Testis (tissue), 3 donors: ENCODE measurements around the gene FOXE1. TPM values are rescaled to one million over a fixed set of nuclear protein-coding genes. Genes with fewer than 3 reads are reported as not detected.

ENCODE experiments used
- DNase-seq: peaks from one replicate; pipeline ENCODE4 v3.0.0-alpha.2; 2019
- H3K27ac ChIP-seq, 2 donors: fragments of 200-600 bp; sonication (generic); one replicate each; pipeline ENCODE4 v1.5.1; 2019
- H3K27me3 ChIP-seq: fragments of 200-600 bp; sonication (generic); one replicate; pipeline ENCODE4 v1.5.1; 2019
- H3K36me3 ChIP-seq: fragments of 200-600 bp; sonication (generic); one replicate; pipeline ENCODE4 v1.5.1; 2017; ENCODE audit warnings: low read depth; ENCODE audit errors: missing control alignments
- H3K4me1 ChIP-seq: fragments of 200-600 bp; sonication (generic); one replicate; pipeline ENCODE4 v1.5.1; 2019
- H3K4me3 ChIP-seq, 2 donors: fragments of 200-600 bp; sonication (generic); one replicate each; pipeline ENCODE4 v1.5.1; 2017 to 2019
- H3K9me3 ChIP-seq: fragments of 200-600 bp; sonication (generic); one replicate; pipeline ENCODE4 v1.5.1; 2017
- CTCF ChIP-seq, 3 experiments: fragments of 450-650 bp in 2 of 3; fragments of 200-600 bp in 1 of 3; sonication (generic) in 1 of 3; IDR thresholded peaks; one replicate each; pipeline ENCODE4 v1.5.1; 2016 to 2019; ENCODE audit warnings: antibody characterized with exemption in 3 of 3, mild to moderate bottlenecking in 2 of 3, moderate library complexity in 1 of 3
- POLR2A ChIP-seq: fragments of 450-650 bp; IDR thresholded peaks from one replicate; pipeline ENCODE4 v1.6.1; 2017; ENCODE audit warnings: antibody characterized with exemption, mild to moderate bottlenecking, moderate library complexity
- WGBS, 2 donors: methylation state at CpG; one replicate each; pipeline ENCODE4 v1.1.5; 2018; 5-methylcytosine and 5-hydroxymethylcytosine counted together
- intact Hi-C: fragments of 100-400 bp; cut with DNase I; formaldehyde crosslinking; loops from one replicate; pipeline ENCODE4 v1.15.1; 2023; ENCODE audit warnings: low total_unique reads
- polyA plus RNA-seq: library from polyadenylated mRNA; stranded (reverse); fragments of 350-450 nt; fragmentation: Illumina TruSeq; extraction: RNeasy Lipid Tissue Mini Kit (QIAGEN cat#74804); gene quantifications from one replicate; pipeline ENCODE4 v1.2.3, GENCODE V29; 2014; ENCODE audit warnings: low read depth, low replicate concordance; ENCODE audit not compliant: insufficient read depth
- total RNA-seq, 2 donors: library from RNA; depleted of rRNA; stranded (reverse); fragments of >200 nt; gene quantifications; one replicate each; pipeline ENCODE4 v1.2.3, GENCODE V29; 2016

Gene FOXE1
- total and polyA plus RNA-seq, 3 donors from 2014 or later: 0.62 to 1.9 (median 1.1) TPM

DNA sequence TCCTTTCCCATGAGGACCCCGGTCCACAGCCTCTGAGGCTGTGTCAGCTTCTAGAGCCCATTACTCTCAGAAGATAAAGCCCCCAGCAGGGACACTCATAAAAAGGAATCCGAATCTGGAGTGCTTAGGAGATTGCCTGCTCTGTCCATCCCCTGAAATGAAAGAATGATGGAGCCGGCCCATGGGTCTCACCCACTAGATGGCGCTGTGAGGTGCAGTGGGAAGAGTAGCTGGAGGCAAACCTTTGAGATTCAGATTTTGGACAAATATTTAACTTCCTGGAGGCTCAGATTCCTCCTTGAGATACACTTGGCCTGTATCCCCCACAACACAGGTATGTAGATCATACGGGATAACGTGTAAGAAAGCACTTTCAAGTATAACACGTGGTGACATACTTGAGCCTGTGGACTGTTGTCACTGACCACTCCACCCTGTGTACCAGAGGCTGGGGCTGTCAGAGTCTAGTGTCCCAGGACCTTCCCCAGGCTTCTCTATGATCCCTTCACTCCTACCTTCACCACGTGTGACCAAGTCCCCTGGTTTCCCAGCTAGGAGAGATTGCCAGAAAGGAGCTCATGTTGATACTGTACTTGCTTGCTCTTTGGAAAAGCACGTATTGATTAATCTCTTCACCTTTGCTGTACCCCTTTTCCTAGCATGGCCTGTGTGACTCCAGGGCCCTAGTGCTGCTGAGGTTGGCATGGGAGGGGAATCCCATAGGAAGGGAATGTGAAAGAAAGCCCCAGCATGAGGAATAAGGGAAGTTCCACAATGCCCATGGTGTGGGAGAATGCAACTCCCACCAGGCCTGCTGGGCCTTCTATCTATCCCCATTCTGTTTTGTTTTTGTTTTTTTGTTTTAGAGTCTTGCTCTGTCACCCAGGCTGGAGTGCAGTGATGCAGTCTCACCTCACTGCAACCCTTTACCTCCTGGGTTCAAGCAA is 37.2 kb downstream of the FOXE1 start:
- Histone ChIP-seq H3K27me3 (no peaks in the 10 kb centered on the region), H3K9me3 (no peaks in the 10 kb centered on the region), H3K4me3 (no peak overlapping the region), H3K27ac (no peak overlapping the region), H3K36me3 (no peaks in the 10 kb centered on the region), H3K4me1 (no peaks in the 10 kb centered on the region)
- TF ChIP-seq POLR2A (no peak), CTCF (IDR thresholded peaks at IDR 0.05) (peak in 1 of 3 experiments; percentile 64)
- peak; percentile 49 for DNase-seq
- intact Hi-C loops: no loop called here
- 53 to 62% methylated on average over 9 of the region's 9 CpGs for WGBS, 2 donors

DNA sequence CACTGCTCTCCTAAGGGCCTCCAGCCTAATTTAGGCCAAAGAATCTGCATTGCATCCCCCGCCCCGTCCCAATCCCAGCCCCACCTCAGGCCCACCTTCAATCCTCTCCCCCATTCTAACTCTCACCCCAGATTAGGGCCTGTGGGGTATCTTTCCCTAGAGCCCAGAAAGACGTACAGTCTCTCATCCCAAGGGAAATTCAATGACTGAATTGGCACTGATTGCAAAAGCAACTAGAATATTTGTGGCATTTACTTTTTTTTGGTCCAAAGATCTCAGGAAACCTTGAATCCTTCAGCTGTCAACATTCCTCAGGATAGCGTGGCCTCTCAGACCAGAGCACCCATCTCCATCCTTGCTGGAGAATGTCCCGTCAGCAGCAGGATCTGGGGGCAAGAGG is 38.7 kb downstream of the FOXE1 start:
- H3K27me3 ChIP-seq: no peaks in the 10 kb centered on the region
- TF ChIP-seq POLR2A (no peak), CTCF (IDR thresholded peaks at IDR 0.05) (no peak)
- H3K36me3 ChIP-seq: no peaks in the 10 kb centered on the region
- no peak for DNase-seq
- intact Hi-C loops: no loop called here
- H3K27ac ChIP-seq: no peak overlapping the region
- 84 to 89% methylated on average over 5 of the region's 5 CpGs for WGBS, 2 donors
- H3K9me3 ChIP-seq: no peaks in the 10 kb centered on the region
- no peaks in the 10 kb centered on the region for H3K4me1 ChIP-seq
- no peak overlapping the region for H3K4me3 ChIP-seq

- 77 to 89% methylated on average over 2 of the region's 2 CpGs for WGBS, 2 donors
Measured at GRCh38 chr9:97892421-97892820, 39.4 kb downstream of the FOXE1 start.

DNA sequence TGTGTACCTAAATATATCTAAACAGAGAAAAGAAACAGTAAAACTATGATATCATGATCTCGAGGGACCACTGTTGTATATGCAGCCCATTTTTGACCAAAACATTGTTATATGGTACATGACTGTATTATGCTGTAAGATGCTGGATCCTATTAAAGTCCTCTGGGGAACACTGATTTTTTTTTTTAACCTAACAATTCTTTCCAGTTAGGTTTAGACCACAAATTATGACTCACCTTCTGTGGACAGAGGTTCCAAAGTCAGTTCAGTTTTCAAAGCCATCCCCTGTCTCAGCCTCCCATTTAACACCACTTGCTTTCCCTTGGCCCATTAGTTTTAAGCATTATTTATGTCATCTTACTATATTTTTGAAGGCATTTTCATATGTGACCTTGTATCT is 42.2 kb downstream of the FOXE1 start:
- H3K9me3 ChIP-seq: no peaks in the 10 kb centered on the region
- WGBS, 2 donors: 65 to 86% methylated on average over 1 of the region's 1 CpG
- H3K27ac ChIP-seq: no peak overlapping the region
- intact Hi-C loops: no loop called here
- no peaks in the 10 kb centered on the region for H3K4me1 ChIP-seq
- no peak overlapping the region for H3K4me3 ChIP-seq
- no peaks in the 10 kb centered on the region for H3K36me3 ChIP-seq
- TF ChIP-seq CTCF (IDR thresholded peaks at IDR 0.05) (no peak), POLR2A (no peak)
- no peaks in the 10 kb centered on the region for H3K27me3 ChIP-seq
- no peak for DNase-seq

More at GRCh38 chr9:97892421-97892820, 39.4 kb downstream of the FOXE1 start:
- no peaks in the 10 kb centered on the region for H3K9me3 ChIP-seq
- no peak for DNase-seq
- H3K27ac ChIP-seq: no peak overlapping the region
- no peak overlapping the region for H3K4me3 ChIP-seq
- intact Hi-C loops: no loop called here
- H3K27me3 ChIP-seq: no peaks in the 10 kb centered on the region
- no peak for TF ChIP-seq POLR2A
- no peak for TF ChIP-seq CTCF (IDR thresholded peaks at IDR 0.05)
- H3K4me1 ChIP-seq: no peaks in the 10 kb centered on the region
- H3K36me3 ChIP-seq: no peaks in the 10 kb centered on the region
